K562 (cell line): ENCODE measurements around the gene DPH6. TPM values are rescaled to one million over a fixed set of nuclear protein-coding genes. Genes with fewer than 3 reads are reported as not detected.

Source experiments
- ATAC-seq: fragments of 200-7000 bp; cut with Tn5 transposase; 3 replicates; pipeline ENCODE4 v1.9.1; 2020; ENCODE audit warnings: moderate library complexity
- BruUV-seq: library from RNA; stranded (reverse); fragments of 400-500 nt; replicated peaks from 2 replicates; lab custom pipeline; 2021; lab: Mats Ljungman, UMichigan
- CTCF ChIA-PET: fragments of 300-600 bp; formaldehyde crosslinking; extraction: SDS; loops from one replicate; lab custom pipeline; 2021; ENCODE audit warnings: low intra/inter-chr PET ratio; lab: Yijun Ruan, JAX
- POLR2A ChIA-PET: fragments of 300-600, 350-650 bp; sonication (Branson Sonifier 250); formaldehyde crosslinking; extraction: SDS; loops from one replicate; lab custom pipeline; 2021; ENCODE audit warnings: antibody characterized with exemption, inconsistent platforms; lab: Yijun Ruan, JAX
- DNase-seq, 4 experiments: peaks; one replicate each; pipeline versions ENCODE4 v3.0.0 to v3.0.0-alpha.2; 2011 to 2018; ENCODE audit warnings: low spot score in 3 of 4, mixed read lengths in 3 of 4; ENCODE audit errors: extremely low read depth in 1 of 4
- FAIRE-seq: peaks from 2 replicates; lab custom pipeline; 2011; peaks lifted over from hg19 to GRCh38; lab: Jason Lieb, UNC
- H2AFZ ChIP-seq: 2 replicates; pipeline ENCODE4 v1.6.0; 2011; ENCODE audit warnings: low read depth, low read length, control low read depth, inconsistent platforms
- H3K27ac ChIP-seq: fragments of 200-600 bp; 3 replicates; pipeline ENCODE4 v1.8.0; 2011; ENCODE audit warnings: low read depth, mild to moderate bottlenecking, control low read depth, inconsistent platforms, low read length, moderate library complexity, mixed read lengths; ENCODE audit errors: extremely low read depth
- H3K27me3 ChIP-seq, 2 experiments: fragments of 300-600 bp in 1 of 2; 2 replicates in 1 of 2; 3 replicates in 1 of 2; pipeline versions ENCODE4 v1.6.0 to v1.8.0; 2011; ENCODE audit warnings: inconsistent platforms in 2 of 2, low read length in 2 of 2, mild to moderate bottlenecking in 1 of 2, mixed read lengths in 1 of 2, moderate library complexity in 1 of 2; ENCODE audit not compliant: control insufficient read depth in 2 of 2, insufficient read depth in 2 of 2
- H3K36me3 ChIP-seq: fragments of 300-600 bp; 3 replicates; pipeline ENCODE4 v1.8.0; 2011; ENCODE audit warnings: mild to moderate bottlenecking, low read length, inconsistent platforms; ENCODE audit not compliant: control insufficient read depth, insufficient read depth
- H3K4me1 ChIP-seq, 2 experiments: fragments of 200-600 bp in 1 of 2; replicated peaks in 1 of 2; 2 replicates in 1 of 2; 3 replicates in 1 of 2; pipeline versions ENCODE4 v1.5.1 to v1.8.0; 2011; ENCODE audit warnings: inconsistent platforms in 2 of 2, low read length in 2 of 2, mild to moderate bottlenecking in 1 of 2, mixed read lengths in 1 of 2, moderate library complexity in 1 of 2; ENCODE audit not compliant: control insufficient read depth in 2 of 2, insufficient read depth in 2 of 2
- H3K4me2 ChIP-seq: 2 replicates; pipeline ENCODE4 v1.6.1; 2011; ENCODE audit warnings: low read length, control low read depth, inconsistent platforms, mixed read lengths; ENCODE audit not compliant: insufficient read depth
- H3K4me3 ChIP-seq: fragments of 200-600 bp; sonication (generic), shearing (Covaris generic); 2 replicates; pipeline ENCODE4 v1.5.1; 2016; ENCODE audit warnings: control low read depth, inconsistent platforms
- H3K79me2 ChIP-seq: fragments of 200-600 bp; 3 replicates; pipeline ENCODE4 v1.8.0; 2011; ENCODE audit warnings: low read length, inconsistent platforms; ENCODE audit not compliant: control insufficient read depth, insufficient read depth
- H3K9ac ChIP-seq, 2 experiments: 2 replicates each; pipeline versions ENCODE4 v1.6.0 to v1.6.1; 2011; ENCODE audit warnings: low read depth in 2 of 2, low read length in 2 of 2, control low read depth in 1 of 2, inconsistent platforms in 1 of 2, mild to moderate bottlenecking in 1 of 2, mixed read lengths in 1 of 2; ENCODE audit not compliant: insufficient read depth in 1 of 2
- H3K9me1 ChIP-seq: one replicate; pipeline ENCODE4 v1.6.0; 2011; ENCODE audit warnings: inconsistent platforms, mild to moderate bottlenecking, low read length, moderate library complexity; ENCODE audit not compliant: control insufficient read depth, insufficient read depth
- H3K9me3 ChIP-seq: replicated peaks from 2 replicates; pipeline ENCODE4 v1.5.1; 2011; ENCODE audit warnings: low read depth, low read length, inconsistent platforms; ENCODE audit not compliant: control insufficient read depth, insufficient read depth
- H4K20me1 ChIP-seq: replicated peaks from 2 replicates; pipeline ENCODE4 v1.6.1; 2011; ENCODE audit warnings: low read length, inconsistent platforms, mixed read lengths; ENCODE audit not compliant: control insufficient read depth, insufficient read depth
- EHMT2 ChIP-seq: fragments of 450-650 bp; IDR thresholded peaks from 2 replicates; pipeline ENCODE4 v1.6.1; 2018; ENCODE audit warnings: antibody characterized with exemption
- GABPB2 ChIP-seq: fragments of 250-450 bp; sonication (Bioruptor Pico); conservative IDR thresholded peaks from 2 replicates; pipeline ENCODE4 v1.5.1; 2021; ENCODE audit warnings: mild to moderate bottlenecking
- HBP1 ChIP-seq: fragments of 450-650 bp; formaldehyde crosslinking; IDR thresholded peaks from 2 replicates; pipeline ENCODE4 v1.4.0; 2022; ENCODE audit warnings: missing genetic modification characterization
- KDM5B ChIP-seq: fragments of 200-600 bp; sonication (generic); IDR thresholded peaks from 2 replicates; pipeline ENCODE4 v1.6.1; 2012; ENCODE audit warnings: low read depth, mild to moderate bottlenecking, moderate library complexity, low read length, control low read depth, inconsistent platforms; ENCODE audit not compliant: insufficient replicate concordance
- LCOR ChIP-seq: sonication (generic); formaldehyde crosslinking; IDR thresholded peaks from 2 replicates; pipeline ENCODE4 v1.8.0; 2022; ENCODE audit warnings: mild to moderate bottlenecking, missing genetic modification reagents
- MBD2 ChIP-seq: sonication (generic); IDR thresholded peaks from 2 replicates; pipeline ENCODE4 v1.6.1; 2016; ENCODE audit warnings: low read depth, borderline replicate concordance
- MYBL2 ChIP-seq, 2 experiments: fragments of 450-650 bp in 1 of 2; sonication (generic) in 1 of 2; formaldehyde crosslinking in 1 of 2; IDR thresholded peaks; 2 replicates each; pipeline versions ENCODE4 v1.6.1 to v1.8.1; 2017 to 2022; ENCODE audit warnings: borderline replicate concordance in 1 of 2, inconsistent platforms in 1 of 2, low read depth in 1 of 2, mild to moderate bottlenecking in 1 of 2, missing genetic modification reagents in 1 of 2, moderate library complexity in 1 of 2
- NEUROD1 ChIP-seq: fragments of 150-350 bp; IDR thresholded peaks from 2 replicates; pipeline ENCODE4 v1.6.1; 2014; ENCODE audit warnings: borderline replicate concordance, low read length, low read depth; ENCODE audit not compliant: partially characterized antibody
- NFYB ChIP-seq: IDR thresholded peaks from 2 replicates; pipeline ENCODE4 v1.6.1; 2011; ENCODE audit warnings: mild to moderate bottlenecking, moderate library complexity; ENCODE audit not compliant: insufficient read length; ENCODE audit errors: extremely low read depth
- NR2C2 ChIP-seq, 2 experiments: fragments of 200-800 bp in 1 of 2; sonication (Bioruptor generic) in 1 of 2; sonication (generic) in 1 of 2; formaldehyde crosslinking in 1 of 2; IDR thresholded peaks; 2 replicates each; pipeline versions ENCODE4 v1.6.1 to v1.8.0; 2016 to 2022; ENCODE audit warnings: mild to moderate bottlenecking in 1 of 2, missing compliant biosample characterization in 1 of 2, missing genetic modification characterization in 1 of 2, missing genetic modification reagents in 1 of 2
- PBX2 ChIP-seq, 2 experiments: IDR thresholded peaks in 1 of 2; conservative IDR thresholded peaks in 1 of 2; 2 replicates each; pipeline ENCODE4 v1.6.1; 2016; ENCODE audit warnings: low read depth in 2 of 2, mild to moderate bottlenecking in 1 of 2, missing compliant biosample characterization in 1 of 2, missing genetic modification characterization in 1 of 2, moderate library complexity in 1 of 2
- POLR2AphosphoS5 ChIP-seq: IDR thresholded peaks from 2 replicates; pipeline ENCODE4 v1.6.1; 2011; ENCODE audit warnings: mild to moderate bottlenecking, low read depth, low read length, moderate library complexity; ENCODE audit not compliant: control insufficient read depth, insufficient read depth
- PURB ChIP-seq: sonication (generic); formaldehyde crosslinking; IDR thresholded peaks from 2 replicates; pipeline ENCODE4 v1.9.0; 2021; ENCODE audit warnings: low read depth, mild to moderate bottlenecking, missing genetic modification reagents
- RNF2 ChIP-seq: sonication (generic); IDR thresholded peaks from 2 replicates; pipeline ENCODE4 v1.6.1; 2016
- SMARCA5 ChIP-seq: fragments of 450-650 bp; IDR thresholded peaks from 2 replicates; pipeline ENCODE4 v1.6.1; 2016
- ZNF766 ChIP-seq: fragments of 200-800 bp; sonication (Bioruptor generic); conservative IDR thresholded peaks from 2 replicates; pipeline ENCODE4 v1.6.1; 2016; ENCODE audit warnings: missing genetic modification characterization, missing compliant biosample characterization
- WGBS: fragments of 100-300 bp; shearing (Covaris generic); methylation state at CpG from one replicate; pipeline ENCODE4 v1.1.6; 2016; ENCODE audit warnings: low coverage, mixed read lengths; ENCODE audit not compliant: insufficient coverage; ENCODE audit errors: missing lambda C conversion rate; 5-methylcytosine and 5-hydroxymethylcytosine counted together
- in situ Hi-C: fragments of 300-500 bp; cut with MboI; formaldehyde crosslinking; loops from 4 replicates; pipeline ENCODE4 v1.15.0; 2018; ENCODE audit warnings: inconsistent platforms, mixed read lengths
- intact Hi-C: fragments of 100-400 bp; cut with micrococcal nuclease; formaldehyde crosslinking; loops from 2 replicates; pipeline ENCODE4 v1.14.2; 2022
- polyA plus RNA-seq, 8 experiments: library from polyadenylated mRNA; depleted of rRNA in 4 of 8; stranded (reverse) in 5 of 8; unstranded in 3 of 8; fragments of >200 nt; fragmentation: Nextera tagmentation in 2 of 8; fragmentation: Illumina TruSeq in 1 of 8; extraction: Ambion mirVana in 2 of 8; extraction: Trizol in 1 of 8; gene quantifications; 2 replicates each; pipeline versions ENCODE4 v1.2.1 to v1.2.3, GENCODE V29; 2011 to 2014; ENCODE audit warnings: inconsistent platforms in 1 of 8, missing spikeins in 1 of 8
- total RNA-seq, 7 experiments: library from RNA; depleted of rRNA in 6 of 7; stranded (reverse); fragments of >200 nt in 6 of 7; fragmentation: Illumina TruSeq in 2 of 7; extraction: Trizol in 2 of 7; gene quantifications; 2 replicates each; pipeline versions ENCODE4 v1.2.1 to v1.2.3, GENCODE V29; 2011 to 2021; ENCODE audit warnings: low replicate concordance in 1 of 7

The DPH6 gene
- total and polyA plus RNA-seq, 9 of the 15 experiments (the other 6 are each of a cell fraction or from before 2014, with no cell fraction given) = 10.1 to 69.1 (median 18.8) TPM

GRCh38 chr15:35547775-35548364 is 1.9 kb upstream of the DPH6 start:
- no peaks in the 10 kb centered on the region for H3K9me1 ChIP-seq
- 1% methylated on average over 11 of the region's 11 CpGs for WGBS
- H3K4me2 ChIP-seq = peak overlapping the region; percentile 96
- peak overlapping the region; percentile 95 for H2AFZ ChIP-seq
- BruUV-seq = no TSS peak
- peak overlapping the region in 1 of 2 experiments; percentile 83; a peak in 2 of 4 replicates for H3K9ac ChIP-seq
- POLR2A ChIA-PET = interaction anchor here (0.6 to 3.1 kb wide), 7 partner anchors 9 to 204 kb away, joined by 3 to 24 read pairs (median 5); no protein-coding TSS in a partner anchor
- peak; percentile 94 for FAIRE-seq
- no peaks in the 10 kb centered on the region for H4K20me1 ChIP-seq
- no peaks in the 10 kb centered on the region for H3K27me3 ChIP-seq
- no peaks in the 10 kb centered on the region for H3K36me3 ChIP-seq
- H3K4me1 ChIP-seq = peaks cover 17 to 36% of the 10 kb centered on the region in 2 experiments; a peak in 4 of 5 replicates
- intact Hi-C loops (loop anchor here (5.0 kb wide), 2 partner anchors 124 to 561 kb away; partner anchors contain the start of gene ZNF770), in situ Hi-C loops (loop anchor here (25.0 kb wide), 1 partner anchor 1564 kb away; the partner anchor contains the start of gene MEIS2)
- peak overlapping the region; percentile 57; the same call in 1 of the 2 replicates for H3K4me3 ChIP-seq
- peak in 2 of 4 experiments; percentile 53 to 92 for DNase-seq
- ATAC-seq = peak; percentile 69
- CTCF ChIA-PET = no interaction called here
- H3K9me3 ChIP-seq = no peaks in the 10 kb centered on the region
- H3K27ac ChIP-seq = peak overlapping the region; percentile 97
- H3K79me2 ChIP-seq = peaks cover 34% of the 10 kb centered on the region
- peak; percentile 42 for TF ChIP-seq KDM5B
- TF ChIP-seq PBX2 (CRISPR knock-in tag; IDR thresholded peaks at IDR 0.05; ENCODE audit: low read depth) = no peak
- peak; percentile 90 for TF ChIP-seq PBX2 (tag; conservative IDR thresholded peaks at IDR 0.05; ENCODE audit: low read depth)
- no peak for TF ChIP-seq GABPB2 (CRISPR knock-in tag)
- TF ChIP-seq LCOR (CRISPR knock-in tag) = 0 out of 2 replicates have a peak, but pooled peaks have one; percentile 12
- TF ChIP-seq PURB (CRISPR knock-in tag) = no peak
- 0 out of 2 replicates have a peak, but pooled peaks have one; percentile 10 for TF ChIP-seq EHMT2
- TF ChIP-seq RNF2 = 0 out of 2 replicates have a peak, but pooled peaks have one; percentile 16
- TF ChIP-seq MYBL2 (IDR thresholded peaks at IDR 0.05; ENCODE audit: low read depth) = no peak
- no peak for TF ChIP-seq MYBL2 (CRISPR knock-in tag; IDR thresholded peaks at IDR 0.05; ENCODE audit: borderline replicate concordance)
- no peak for TF ChIP-seq NR2C2 (CRISPR knock-in tag; IDR thresholded peaks at IDR 0.05)
- peak; percentile 44; the same call in 1 of the 2 replicates for TF ChIP-seq NR2C2 (tag; IDR thresholded peaks at IDR 0.05)
- TF ChIP-seq HBP1 = no peak
- no peak for TF ChIP-seq SMARCA5
- TF ChIP-seq NEUROD1 = peak; percentile 13
- peak; percentile 21; the same call in 1 of the 2 replicates for TF ChIP-seq ZNF766
- TF ChIP-seq MBD2 = peak; percentile 28; the same call in 1 of the 2 replicates
- peak; percentile 76 for TF ChIP-seq POLR2AphosphoS5
- TF ChIP-seq NFYB = peak; percentile 41
